WTC11 (cell line): Measurements from ENCODE around the gene SCO2. TPM values are rescaled to one million over a fixed set of nuclear protein-coding genes. Genes with fewer than 3 reads are reported as not detected.

ENCODE experiments used
- ATAC-seq: fragments of 200-7000 bp; cut with Tn5 transposase; 2 replicates; pipeline ENCODE4 v1.10.0; 2021; ENCODE audit warnings: mild to moderate bottlenecking, moderate library complexity
- CTCF ChIA-PET: fragments of 300-600 bp; sonication (Branson Sonifier 250); formaldehyde crosslinking; loops from one replicate; lab custom pipeline; 2021; ENCODE audit warnings: antibody characterized with exemption; lab: Charles Lee
- POLR2A ChIA-PET: fragments of 350-600 bp; sonication (Branson Sonifier 250); formaldehyde crosslinking; loops from one replicate; lab custom pipeline; 2021; ENCODE audit warnings: antibody characterized with exemption; lab: Charles Lee
- DNase-seq: peaks from one replicate; pipeline ENCODE4 v3.0.0; 2021; ENCODE audit warnings: low spot score
- H3K27ac Mint-ChIP-seq: 2 replicates; pipeline ENCODE4 v1.8.0; 2021; ENCODE audit warnings: mixed read lengths
- H3K27me3 Mint-ChIP-seq: 2 replicates; pipeline ENCODE4 v1.8.0; 2021; ENCODE audit warnings: low read depth, mild to moderate bottlenecking, moderate library complexity, mixed read lengths
- H3K36me3 Mint-ChIP-seq: 2 replicates; pipeline ENCODE4 v1.8.0; 2021; ENCODE audit warnings: mixed read lengths
- H3K4me1 Mint-ChIP-seq: 2 replicates; pipeline ENCODE4 v1.8.0; 2022; ENCODE audit warnings: mixed read lengths
- H3K4me3 Mint-ChIP-seq: 2 replicates; pipeline ENCODE4 v1.8.0; 2021; ENCODE audit warnings: mild to moderate bottlenecking, moderate library complexity, mixed read lengths
- H3K9me3 Mint-ChIP-seq: 2 replicates; pipeline ENCODE4 v1.8.0; 2021; ENCODE audit warnings: mixed read lengths
- AR ChIP-seq: fragments of 250-450 bp; sonication (Bioruptor Pico); IDR thresholded peaks from 2 replicates; pipeline ENCODE4 v1.9.0; 2021; ENCODE audit warnings: mild to moderate bottlenecking
- ATF3 ChIP-seq: sonication (generic); formaldehyde crosslinking; conservative IDR thresholded peaks from 2 replicates; pipeline ENCODE4 v1.8.1; 2022; ENCODE audit warnings: mild to moderate bottlenecking, missing genetic modification reagents
- E2F1 ChIP-seq: sonication (generic); formaldehyde crosslinking; IDR thresholded peaks from 2 replicates; pipeline ENCODE4 v1.8.0; 2022; ENCODE audit warnings: mild to moderate bottlenecking, missing genetic modification reagents
- E2F4 ChIP-seq: sonication (generic); formaldehyde crosslinking; IDR thresholded peaks from 2 replicates; pipeline ENCODE4 v1.8.1; 2022; ENCODE audit warnings: low read depth, mild to moderate bottlenecking, moderate library complexity, missing genetic modification reagents, borderline replicate concordance
- E2F5 ChIP-seq: sonication (generic); formaldehyde crosslinking; IDR thresholded peaks from 2 replicates; pipeline ENCODE4 v1.8.1; 2022; ENCODE audit warnings: mild to moderate bottlenecking, moderate library complexity, missing genetic modification reagents
- ETV6 ChIP-seq: sonication (generic); formaldehyde crosslinking; IDR thresholded peaks from 2 replicates; pipeline ENCODE4 v1.8.1; 2022; ENCODE audit warnings: mild to moderate bottlenecking, missing genetic modification reagents
- FOXJ3 ChIP-seq: sonication (generic); formaldehyde crosslinking; IDR thresholded peaks from 2 replicates; pipeline ENCODE4 v1.9.0; 2021; ENCODE audit warnings: missing genetic modification reagents, mild to moderate bottlenecking, borderline replicate concordance
- HMGA2 ChIP-seq: fragments of 250-450 bp; sonication (Bioruptor Pico); IDR thresholded peaks from 2 replicates; pipeline ENCODE4 v1.4.0; 2021; ENCODE audit warnings: mild to moderate bottlenecking, moderate library complexity
- IRF1 ChIP-seq: sonication (generic); formaldehyde crosslinking; IDR thresholded peaks from 2 replicates; pipeline ENCODE4 v1.8.0; 2023; ENCODE audit warnings: missing genetic modification reagents
- JAZF1 ChIP-seq: fragments of 250-450 bp; sonication (Bioruptor Pico); IDR thresholded peaks from 2 replicates; pipeline ENCODE4 v1.9.0; 2021; ENCODE audit warnings: moderate library complexity, mild to moderate bottlenecking, inconsistent platforms
- MXD4 ChIP-seq: fragments of 250-450 bp; sonication (Bioruptor Pico); IDR thresholded peaks from 2 replicates; pipeline ENCODE4 v1.8.0; 2021; ENCODE audit warnings: mild to moderate bottlenecking, moderate library complexity, borderline replicate concordance
- MYBL2 ChIP-seq: sonication (generic); formaldehyde crosslinking; IDR thresholded peaks from 2 replicates; pipeline ENCODE4 v1.8.1; 2023; ENCODE audit warnings: mild to moderate bottlenecking, moderate library complexity, missing genetic modification reagents
- SMAD3 ChIP-seq: sonication (generic); formaldehyde crosslinking; IDR thresholded peaks from 2 replicates; pipeline ENCODE4 v1.8.0; 2022; ENCODE audit warnings: missing genetic modification reagents, mild to moderate bottlenecking, borderline replicate concordance
- TCF7 ChIP-seq: sonication (generic); formaldehyde crosslinking; IDR thresholded peaks from 2 replicates; pipeline ENCODE4 v1.8.0; 2022; ENCODE audit warnings: mild to moderate bottlenecking, low read depth, missing genetic modification reagents, moderate library complexity
- TEAD4 ChIP-seq: sonication (generic); formaldehyde crosslinking; IDR thresholded peaks from 2 replicates; pipeline ENCODE4 v1.8.0; 2022; ENCODE audit warnings: mild to moderate bottlenecking, missing genetic modification reagents
- USF2 ChIP-seq: sonication (generic); formaldehyde crosslinking; IDR thresholded peaks from 2 replicates; pipeline ENCODE4 v1.8.1; 2023; ENCODE audit warnings: mild to moderate bottlenecking, missing genetic modification reagents, moderate library complexity
- ZMAT4 ChIP-seq: fragments of 250-450 bp; sonication (Bioruptor Pico); IDR thresholded peaks from 2 replicates; pipeline ENCODE4 v1.9.0; 2021; ENCODE audit warnings: mild to moderate bottlenecking
- ZNF138 ChIP-seq: sonication (generic); formaldehyde crosslinking; conservative IDR thresholded peaks from 2 replicates; pipeline ENCODE4 v1.8.1; 2022; ENCODE audit warnings: mild to moderate bottlenecking, moderate library complexity, missing genetic modification reagents
- ZNF263 ChIP-seq: sonication (generic); formaldehyde crosslinking; IDR thresholded peaks from 2 replicates; pipeline ENCODE4 v1.8.1; 2022; ENCODE audit warnings: low read depth, mild to moderate bottlenecking, moderate library complexity, missing genetic modification reagents
- ZNF281 ChIP-seq: sonication (generic); formaldehyde crosslinking; IDR thresholded peaks from 2 replicates; pipeline ENCODE4 v1.8.0; 2023; ENCODE audit warnings: mild to moderate bottlenecking, missing genetic modification reagents
- ZNF317 ChIP-seq: sonication (generic); formaldehyde crosslinking; IDR thresholded peaks from 2 replicates; pipeline ENCODE4 v1.8.1; 2023; ENCODE audit warnings: low read depth, mild to moderate bottlenecking, moderate library complexity, missing genetic modification reagents, borderline replicate concordance
- total RNA-seq: library from RNA; stranded (reverse); gene quantifications from 3 replicates; pipeline ENCODE4 v1.2.3, GENCODE V29; 2021

Gene SCO2
- total RNA-seq, 1 experiment from 2014 or later: not detected

- ATAC-seq (no peak), DNase-seq (no peak)
- H3K4me1 Mint-ChIP-seq: peaks cover 4% of the 10 kb centered on the region; the same call in 1 of the 2 replicates
- TF ChIP-seq ATF3 (CRISPR knock-in tag) (no peak), MYBL2 (no peak), SMAD3 (CRISPR knock-in tag) (no peak), HMGA2 (CRISPR knock-in tag) (no peak), TCF7 (no peak), ETV6 (CRISPR knock-in tag) (no peak), MXD4 (no peak), ZNF317 (no peak), JAZF1 (CRISPR knock-in tag) (no peak), ZNF263 (CRISPR knock-in tag) (no peak), AR (no peak), TEAD4 (CRISPR knock-in tag) (no peak), IRF1 (CRISPR knock-in tag) (no peak), FOXJ3 (CRISPR knock-in tag) (no peak)
- ChIA-PET CTCF (interaction anchor here (1.1 to 3.2 kb wide), 3 partner anchors 12 to 83 kb away, joined by 3 to 8 read pairs (median 3); partner anchors contain the start of genes SCO2 and SYCE3), POLR2A (no interaction called here)
- no peak overlapping the region for H3K27ac Mint-ChIP-seq
- H3K36me3 Mint-ChIP-seq: no peaks in the 10 kb centered on the region
- H3K9me3 Mint-ChIP-seq: no peaks in the 10 kb centered on the region
- peaks cover 29% of the 10 kb centered on the region for H3K27me3 Mint-ChIP-seq
- no peak overlapping the region for H3K4me3 Mint-ChIP-seq
Observed at GRCh38 chr22:50537765-50538164, 12.4 kb upstream of the SCO2 start.

- H3K36me3 Mint-ChIP-seq: no peaks in the 10 kb centered on the region
- H3K9me3 Mint-ChIP-seq: no peaks in the 10 kb centered on the region
- H3K4me1 Mint-ChIP-seq: peaks cover 7% of the 10 kb centered on the region
- H3K4me3 Mint-ChIP-seq: no peak overlapping the region
- no peak overlapping the region for H3K27ac Mint-ChIP-seq
- CTCF ChIA-PET: interaction anchor here (1.6 to 1.9 kb wide), 2 partner anchors 11 to 27 kb away, joined by 8 to 12 read pairs; partner anchors contain the start of genes SCO2 and SYCE3
- DNase-seq (no peak), ATAC-seq (no peak)
- peaks cover 44% of the 10 kb centered on the region for H3K27me3 Mint-ChIP-seq
- POLR2A ChIA-PET: no interaction called here
- TF ChIP-seq ZMAT4 (CRISPR knock-in tag) (no peak), ZNF138 (CRISPR knock-in tag) (no peak), E2F5 (no peak), ZNF281 (CRISPR knock-in tag) (no peak), AR (no peak), E2F1 (no peak), USF2 (no peak), E2F4 (CRISPR knock-in tag) (no peak)
Observed at GRCh38 chr22:50536226-50536625, 10.8 kb upstream of the SCO2 start.
